OCI-LY7 (cell line): ENCODE results near the gene IER5L. TPM values are rescaled to one million over a fixed set of nuclear protein-coding genes. Genes with fewer than 3 reads are reported as not detected.

Source experiments
- BruUV-seq: library from RNA; stranded (reverse); fragments of 400-500 nt; replicated peaks from 2 replicates; lab custom pipeline; 2021; lab: Mats Ljungman, UMichigan
- CTCF ChIA-PET: fragments of 300-600 bp; sonication (Branson Sonifier 250); formaldehyde crosslinking; loops from one replicate; lab custom pipeline; 2022; ENCODE audit warnings: antibody characterized with exemption; ENCODE audit not compliant: unreplicated experiment; lab: Charles Lee
- POLR2A ChIA-PET: fragments of 300-600 bp; sonication (Branson Sonifier 250); formaldehyde crosslinking; loops from one replicate; lab custom pipeline; 2022; ENCODE audit warnings: antibody characterized with exemption; lab: Charles Lee
- DNase-seq: peaks from one replicate; pipeline ENCODE4 v3.0.0-alpha.2; 2015; ENCODE audit warnings: low spot score
- H2AFZ ChIP-seq: fragments of 200-600 bp; sonication (generic), shearing (Covaris generic); 2 replicates; pipeline ENCODE4 v1.6.1; 2014; ENCODE audit warnings: mild to moderate bottlenecking, antibody characterized with exemption, low read length, moderate library complexity
- H3K27ac ChIP-seq: fragments of 200-600 bp; sonication (generic); 2 replicates; pipeline ENCODE4 v1.5.1; 2014; ENCODE audit warnings: mixed run types, low read depth, mild to moderate bottlenecking, moderate library complexity, low read length, inconsistent platforms; ENCODE audit not compliant: poor library complexity, severe bottlenecking
- H3K36me3 ChIP-seq: fragments of 200-600 bp; sonication (generic); 2 replicates; pipeline ENCODE4 v1.6.1; 2014; ENCODE audit warnings: mild to moderate bottlenecking, antibody characterized with exemption, low read length, moderate library complexity, mixed read lengths; ENCODE audit not compliant: insufficient read depth
- H3K4me1 ChIP-seq: fragments of 200-600 bp; sonication (generic); 2 replicates; pipeline ENCODE4 v1.5.1; 2014; ENCODE audit warnings: mild to moderate bottlenecking, low read length; ENCODE audit not compliant: insufficient read depth, poor library complexity, severe bottlenecking
- H3K4me2 ChIP-seq: fragments of 200-600 bp; sonication (generic); 2 replicates; pipeline ENCODE4 v1.6.1; 2014; ENCODE audit warnings: mild to moderate bottlenecking, low read length
- H3K4me3 ChIP-seq: fragments of 200-600 bp; sonication (generic); 2 replicates; pipeline ENCODE4 v1.5.1; 2014; ENCODE audit warnings: mild to moderate bottlenecking, low read depth, low read length; ENCODE audit not compliant: poor library complexity, severe bottlenecking
- H3K79me2 ChIP-seq: fragments of 200-600 bp; sonication (generic); 2 replicates; pipeline ENCODE4 v1.6.1; 2016; ENCODE audit warnings: low read depth, mild to moderate bottlenecking, low read length, moderate library complexity, mixed read lengths; ENCODE audit not compliant: insufficient read depth
- H3K9me2 ChIP-seq: fragments of 200-600 bp; sonication (generic); 2 replicates; pipeline ENCODE4 v1.6.1; 2016; ENCODE audit warnings: mild to moderate bottlenecking, low read length, mixed read lengths; ENCODE audit not compliant: insufficient read depth
- H3K9me3 ChIP-seq: fragments of 200-600 bp; sonication (generic); 2 replicates; pipeline ENCODE4 v1.6.1; 2014; ENCODE audit warnings: mild to moderate bottlenecking, mixed run types, low read length, mixed read lengths
- H4K20me1 ChIP-seq: fragments of 200-600 bp; sonication (generic); 2 replicates; pipeline ENCODE4 v1.6.1; 2014; ENCODE audit warnings: mild to moderate bottlenecking, antibody characterized with exemption, low read length, moderate library complexity, mixed read lengths; ENCODE audit not compliant: insufficient read depth
- EZH2phosphoT487 ChIP-seq: fragments of 200-600 bp; sonication (generic); IDR thresholded peaks from 2 replicates; pipeline ENCODE4 v1.6.1; 2018; ENCODE audit warnings: low read depth, borderline replicate concordance, mild to moderate bottlenecking, mixed run types, antibody characterized with exemption, low read length, moderate library complexity, mixed read lengths
- intact Hi-C: fragments of 100-400 bp; cut with micrococcal nuclease; formaldehyde crosslinking; loops from one replicate; pipeline ENCODE4 v1.10.0; 2022; ENCODE audit not compliant: unreplicated experiment
- total RNA-seq, 2 experiments: library from RNA; depleted of rRNA in 1 of 2; stranded (reverse); fragments of >200 nt in 1 of 2; shearing (Covaris generic) in 1 of 2; gene quantifications; 2 replicates each; pipeline ENCODE4 v1.2.3, GENCODE V29; 2014 to 2022
- TF ChIP-seq, protein P1 (sequence below): fragments of 200-600 bp; sonication (generic); conservative IDR thresholded peaks from 2 replicates; pipeline ENCODE4 v1.5.1; 2014; ENCODE audit warnings: mild to moderate bottlenecking, antibody characterized with exemption, low read length, moderate library complexity, mixed read lengths

Gene IER5L
- total RNA-seq, 2 experiments from 2014 or later: 2.8 to 21.2 TPM

DNA sequence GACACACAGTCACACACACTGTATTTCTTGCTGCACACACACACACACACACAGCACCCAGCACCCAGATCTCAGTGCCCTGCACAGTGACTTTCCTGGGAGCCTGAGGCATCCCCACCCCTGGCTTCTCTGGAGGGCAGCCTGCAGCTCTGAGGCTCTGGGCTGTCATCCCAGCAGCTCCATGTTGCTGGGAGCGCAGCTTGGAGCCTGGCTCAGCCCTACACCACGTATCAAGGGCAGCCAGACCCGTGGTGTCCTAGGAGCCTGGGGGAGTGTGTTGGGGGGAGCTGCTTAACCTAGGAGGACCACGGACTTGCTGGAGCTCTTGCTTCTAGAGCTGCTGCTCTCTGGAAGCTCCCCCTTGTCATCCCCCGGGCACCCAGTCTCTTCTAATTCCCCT, 5.2 kb downstream of the IER5L start:
- H3K4me2 ChIP-seq: no peak overlapping the region
- CTCF ChIA-PET: interaction anchor here (0.6 to 0.9 kb wide), 4 partner anchors 14 to 216 kb away, joined by 3 read pairs; no protein-coding TSS in a partner anchor

DNA sequence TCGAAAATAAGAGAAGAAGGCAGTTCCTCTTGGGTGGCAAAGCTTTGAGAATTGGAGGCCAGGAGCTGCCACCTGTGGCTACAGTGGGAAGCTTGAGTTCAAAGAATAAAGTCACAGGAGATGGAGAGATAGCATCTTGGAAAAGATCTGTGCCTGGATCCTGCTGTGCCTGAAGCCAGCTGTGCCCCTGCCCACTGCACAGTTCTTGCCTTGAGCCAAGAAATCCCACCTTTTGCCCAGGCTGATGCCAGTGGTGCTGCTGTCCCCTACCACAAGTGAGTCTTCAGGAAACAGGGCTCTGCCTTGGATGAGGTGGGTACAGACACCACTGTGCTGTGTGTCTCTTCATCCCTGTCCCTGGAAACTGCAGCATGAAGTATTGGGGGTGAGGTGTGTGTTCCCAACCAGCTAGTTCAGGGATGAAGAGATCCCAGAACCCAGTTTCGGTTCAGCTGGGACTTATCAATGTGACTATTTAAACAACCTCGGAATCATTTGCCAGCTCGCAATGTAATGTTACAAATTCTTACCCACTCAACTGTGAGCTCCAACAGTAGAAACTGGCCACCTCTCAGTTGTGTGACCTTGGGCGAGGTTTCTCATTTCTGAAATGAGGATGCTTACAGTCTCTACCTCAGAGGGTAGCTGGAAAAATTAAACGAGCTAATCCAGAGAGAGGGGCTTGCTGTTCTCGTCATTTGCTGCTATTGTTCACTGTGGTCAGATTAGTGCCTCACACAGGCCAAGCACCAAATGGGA, 5.9 kb downstream of the IER5L start:
- BruUV-seq: no TSS peak
- CTCF ChIA-PET: interaction anchor here (0.6 to 0.9 kb wide), 4 partner anchors 14 to 217 kb away, joined by 3 read pairs; no protein-coding TSS in a partner anchor
- Histone ChIP-seq H3K27ac (no peak overlapping the region), H3K9me3 (no peaks in the 10 kb centered on the region), H2AFZ (no peak overlapping the region), H3K9me2 (no peaks in the 10 kb centered on the region), H3K36me3 (no peaks in the 10 kb centered on the region), H4K20me1 (no peaks in the 10 kb centered on the region), H3K4me3 (no peak overlapping the region), H3K4me2 (no peak overlapping the region), H3K4me1 (peaks cover 38% of the 10 kb centered on the region), H3K79me2 (no peaks in the 10 kb centered on the region)
- POLR2A ChIA-PET: interaction anchor here (0.5 to 1.3 kb wide), 6 partner anchors 23 to 1034 kb away, joined by 3 to 5 read pairs (median 3); partner anchors contain the start of gene NTMT1
- intact Hi-C loops: loop anchor here (10.0 kb wide), 1 partner anchor 323 kb away; no protein-coding TSS in a partner anchor
- TF ChIP-seq, protein P1, sequence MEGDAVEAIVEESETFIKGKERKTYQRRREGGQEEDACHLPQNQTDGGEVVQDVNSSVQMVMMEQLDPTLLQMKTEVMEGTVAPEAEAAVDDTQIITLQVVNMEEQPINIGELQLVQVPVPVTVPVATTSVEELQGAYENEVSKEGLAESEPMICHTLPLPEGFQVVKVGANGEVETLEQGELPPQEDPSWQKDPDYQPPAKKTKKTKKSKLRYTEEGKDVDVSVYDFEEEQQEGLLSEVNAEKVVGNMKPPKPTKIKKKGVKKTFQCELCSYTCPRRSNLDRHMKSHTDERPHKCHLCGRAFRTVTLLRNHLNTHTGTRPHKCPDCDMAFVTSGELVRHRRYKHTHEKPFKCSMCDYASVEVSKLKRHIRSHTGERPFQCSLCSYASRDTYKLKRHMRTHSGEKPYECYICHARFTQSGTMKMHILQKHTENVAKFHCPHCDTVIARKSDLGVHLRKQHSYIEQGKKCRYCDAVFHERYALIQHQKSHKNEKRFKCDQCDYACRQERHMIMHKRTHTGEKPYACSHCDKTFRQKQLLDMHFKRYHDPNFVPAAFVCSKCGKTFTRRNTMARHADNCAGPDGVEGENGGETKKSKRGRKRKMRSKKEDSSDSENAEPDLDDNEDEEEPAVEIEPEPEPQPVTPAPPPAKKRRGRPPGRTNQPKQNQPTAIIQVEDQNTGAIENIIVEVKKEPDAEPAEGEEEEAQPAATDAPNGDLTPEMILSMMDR: no peak
- no peak for TF ChIP-seq EZH2phosphoT487
- DNase-seq: no peak

More for the DNA sequence above, 5.2 kb downstream of the IER5L start:
- Histone ChIP-seq H3K36me3 (no peaks in the 10 kb centered on the region), H3K4me1 (peaks cover 31% of the 10 kb centered on the region), H2AFZ (no peak overlapping the region), H3K9me3 (no peaks in the 10 kb centered on the region), H3K9me2 (no peaks in the 10 kb centered on the region), H3K4me3 (no peak overlapping the region), H3K27ac (no peak overlapping the region), H4K20me1 (no peaks in the 10 kb centered on the region), H3K79me2 (no peaks in the 10 kb centered on the region)
- intact Hi-C loops: loop anchor here (10.0 kb wide), 1 partner anchor 322 kb away; no protein-coding TSS in a partner anchor
- DNase-seq: no peak
- POLR2A ChIA-PET: interaction anchor here (0.5 to 1.3 kb wide), 4 partner anchors 23 to 1033 kb away, joined by 3 to 5 read pairs (median 4); no protein-coding TSS in a partner anchor
- BruUV-seq: no TSS peak
- TF ChIP-seq, protein P1: no peak
- TF ChIP-seq EZH2phosphoT487: no peak

DNA sequence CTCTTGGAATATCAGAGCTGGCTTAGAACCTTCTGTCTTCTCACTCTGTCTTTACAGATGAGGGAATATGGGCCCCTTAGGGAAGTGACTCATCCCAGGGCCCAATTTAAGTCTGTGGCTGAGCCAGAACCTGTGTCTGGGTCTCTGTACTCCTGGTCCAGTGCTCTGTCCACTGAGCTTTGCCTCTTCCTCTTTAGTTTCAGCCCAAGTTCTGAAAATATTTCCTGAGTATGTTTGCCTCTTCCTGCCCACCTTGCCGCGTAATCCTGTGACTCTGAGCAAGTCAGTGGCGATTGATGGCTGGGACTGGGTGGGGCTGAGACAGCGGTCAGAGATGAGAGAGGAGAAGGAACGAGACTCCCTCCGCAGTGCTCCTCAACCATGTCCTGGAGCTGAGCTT, 7.8 kb downstream of the IER5L start:
- DNase-seq: no peak
- H4K20me1 ChIP-seq: no peaks in the 10 kb centered on the region
- no peaks in the 10 kb centered on the region for H3K36me3 ChIP-seq
- BruUV-seq: no TSS peak
- H3K4me3 ChIP-seq: no peak overlapping the region
- H2AFZ ChIP-seq: no peak overlapping the region
- H3K9me3 ChIP-seq: no peaks in the 10 kb centered on the region
- no peak overlapping the region for H3K4me2 ChIP-seq
- CTCF ChIA-PET: interaction anchor here (0.8 kb wide), 1 partner anchor 9 kb away, joined by 3 read pairs; no protein-coding TSS in a partner anchor
- no peak overlapping the region for H3K27ac ChIP-seq
- intact Hi-C loops: loop anchor here (10.0 kb wide), 1 partner anchor 325 kb away; no protein-coding TSS in a partner anchor
- POLR2A ChIA-PET: no interaction called here
- peaks cover 27% of the 10 kb centered on the region for H3K4me1 ChIP-seq
- no peaks in the 10 kb centered on the region for H3K9me2 ChIP-seq
- no peaks in the 10 kb centered on the region for H3K79me2 ChIP-seq
- no peak for TF ChIP-seq EZH2phosphoT487
- TF ChIP-seq, protein P1: no peak
